Activated T-cell treated with anti-CD3 and anti-CD28 coated beads for 24 hours (primary cell): Measurements from ENCODE around the gene TXNRD1.
"Not testable (repeated sequence)": the region's sequence is repeated elsewhere in the genome, so short reads cannot be mapped to it uniquely, and the experiment has no call there.

Source experiments
- DNase-seq: peaks from one replicate; pipeline ENCODE4 v3.0.0-alpha.2; 2020; ENCODE audit warnings: low read depth

The TXNRD1 gene

GRCh38 chr12:104242546-104243206 lies 27.1 kb downstream of the TXNRD1 start:
- no peak for DNase-seq

DNA sequence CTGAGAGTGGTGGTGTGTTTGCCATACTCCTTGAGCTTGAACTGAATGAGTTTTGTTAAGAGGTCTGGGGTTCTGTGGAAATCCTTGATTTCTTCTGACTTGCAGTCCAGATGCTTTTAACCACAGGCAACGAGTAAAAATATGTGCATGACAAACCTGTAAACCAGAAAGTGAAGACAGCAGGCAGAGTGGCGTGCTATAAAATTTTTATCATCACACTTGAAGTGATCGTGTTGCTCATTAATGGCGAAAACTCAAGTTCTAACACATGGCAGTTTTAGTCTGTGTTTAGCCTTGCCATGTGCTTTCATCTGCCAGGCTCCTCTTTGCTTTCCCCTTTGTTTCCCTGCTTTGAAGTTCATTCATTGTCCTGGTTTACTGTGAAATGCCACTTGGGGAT lies 28.0 kb downstream of the TXNRD1 start:
- DNase-seq, result no peak

GRCh38 chr12:104243971-104244370 lies 28.4 kb downstream of the TXNRD1 start:
- DNase-seq, result no peak

GRCh38 chr12:104247698-104248097 lies 32.1 kb downstream of the TXNRD1 start:
- no peak for DNase-seq

GRCh38 chr12:104248444-104248843 lies 32.9 kb downstream of the TXNRD1 start:
- DNase-seq, result no peak

DNA sequence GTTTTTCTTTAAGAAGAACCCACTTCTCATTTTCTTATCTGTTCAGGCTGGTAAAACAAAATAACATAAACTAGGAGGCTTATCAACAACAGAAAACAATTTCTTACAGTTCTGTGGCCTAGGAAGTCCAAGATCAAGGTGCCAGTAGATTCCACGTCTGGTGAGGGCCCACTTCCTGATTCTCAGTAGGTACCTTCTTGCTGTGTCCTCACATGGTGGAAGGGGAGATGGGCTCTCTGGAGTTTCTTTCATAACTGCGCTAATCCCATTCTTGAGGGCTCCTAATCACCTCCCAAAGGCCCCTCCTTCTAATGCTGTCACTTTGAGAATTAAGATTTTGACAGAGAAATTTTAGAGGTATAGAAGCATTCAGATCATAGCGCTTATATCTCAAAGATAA lies 33.4 kb downstream of the TXNRD1 start:
- no peak for DNase-seq

DNA sequence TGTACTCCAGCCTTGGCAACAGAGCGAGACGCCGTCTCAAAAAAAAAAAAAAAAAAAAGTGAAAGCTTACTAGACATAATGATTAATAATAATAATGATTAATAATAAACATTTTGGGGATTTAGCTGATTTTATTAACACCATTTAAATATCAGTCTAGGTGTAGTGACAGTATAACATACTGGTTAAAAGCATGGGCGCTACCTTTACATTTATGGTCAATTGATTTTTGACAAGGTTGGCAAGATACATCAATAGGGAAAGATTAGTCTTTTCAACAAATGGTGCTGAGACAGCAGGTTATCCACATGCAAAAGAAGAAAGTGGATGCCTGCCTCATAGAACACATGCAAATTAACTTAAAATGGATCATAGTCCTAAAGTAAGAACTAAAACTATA lies 34.3 kb downstream of the TXNRD1 start:
- no peak for DNase-seq

- DNase-seq, result no peak
Measured at GRCh38 chr12:104250366-104251125, 35.0 kb downstream of the TXNRD1 start.

- no peak for DNase-seq
Measured at GRCh38 chr12:104257913-104258472, 42.4 kb downstream of the TXNRD1 start.

GRCh38 chr12:104258476-104259067 lies 43.0 kb downstream of the TXNRD1 start:
- no peak for DNase-seq

DNA sequence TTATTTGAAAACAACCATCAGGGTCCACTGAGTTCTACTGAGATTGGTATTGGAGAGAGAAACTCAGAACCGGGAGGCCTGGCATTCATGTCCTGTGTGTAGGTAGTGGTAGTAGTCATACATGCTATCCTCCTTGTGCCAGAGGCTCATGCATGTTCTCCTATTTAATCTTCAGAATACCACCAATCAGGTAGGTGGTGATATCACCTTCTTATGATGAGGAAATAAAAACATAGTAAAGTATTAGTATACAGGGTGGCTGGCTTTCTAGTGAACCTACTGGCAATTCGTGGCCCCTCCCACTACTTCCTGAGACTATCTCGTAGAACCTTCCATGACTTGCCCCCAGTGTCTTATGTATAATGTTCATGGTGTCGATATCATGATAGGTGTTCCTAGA lies 47.4 kb downstream of the TXNRD1 start:
- no peak for DNase-seq

DNA sequence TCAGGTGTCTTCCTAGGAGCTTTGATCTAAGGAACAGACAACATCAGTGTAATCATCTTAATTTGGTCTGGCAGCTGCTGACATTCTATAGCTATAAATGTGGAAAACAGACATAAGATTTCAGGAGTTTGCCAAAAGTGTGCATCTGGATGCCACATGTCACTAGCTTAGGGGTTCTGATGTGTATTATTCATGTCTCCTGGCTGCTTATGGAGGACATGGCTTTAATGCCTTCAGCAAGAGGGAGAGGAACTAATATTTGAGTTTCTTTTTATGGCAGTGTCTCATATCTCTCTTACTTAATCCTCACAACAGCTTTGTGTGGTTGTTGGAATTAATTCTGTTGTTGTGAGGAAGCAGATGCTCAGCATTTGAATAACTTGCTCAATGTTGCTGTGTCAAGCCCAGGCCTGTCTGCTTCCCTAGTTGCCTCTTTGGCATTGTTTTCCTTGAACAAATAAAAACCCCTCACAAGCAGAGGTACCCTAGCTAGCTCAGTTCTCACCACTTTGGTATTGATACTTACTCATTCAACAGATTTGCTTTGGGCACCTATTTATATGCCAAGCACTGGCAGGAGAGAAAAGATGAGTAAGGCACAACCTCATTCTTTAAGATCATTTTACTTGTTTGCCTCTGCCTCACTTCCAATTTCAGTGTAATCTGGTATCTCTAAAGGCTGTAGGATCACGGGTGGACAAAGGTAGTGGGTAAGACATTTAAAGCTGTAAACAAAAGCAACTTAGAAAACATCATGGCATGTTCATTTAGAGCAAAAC lies 48.2 kb downstream of the TXNRD1 start:
- no peak for DNase-seq

DNA sequence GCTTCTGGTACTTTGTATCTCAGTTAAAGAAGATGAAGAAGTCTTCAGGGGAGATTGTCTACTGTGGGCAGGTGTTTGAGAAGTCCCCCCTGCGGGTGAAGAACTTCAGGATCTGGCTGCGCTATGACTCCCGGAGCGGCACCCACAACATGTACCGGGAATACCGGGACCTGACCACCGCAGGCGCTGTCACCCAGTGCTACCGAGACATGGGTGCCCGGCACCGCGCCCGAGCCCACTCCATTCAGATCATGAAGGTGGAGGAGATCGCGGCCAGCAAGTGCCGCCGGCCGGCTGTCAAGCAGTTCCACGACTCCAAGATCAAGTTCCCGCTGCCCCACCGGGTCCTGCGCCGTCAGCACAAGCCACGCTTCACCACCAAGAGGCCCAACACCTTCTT lies 49.9 kb downstream of the TXNRD1 start:
- DNase-seq, result not testable (repeated sequence)

- no peak for DNase-seq
Measured at GRCh38 chr12:104272938-104273337, 57.4 kb downstream of the TXNRD1 start.

DNA sequence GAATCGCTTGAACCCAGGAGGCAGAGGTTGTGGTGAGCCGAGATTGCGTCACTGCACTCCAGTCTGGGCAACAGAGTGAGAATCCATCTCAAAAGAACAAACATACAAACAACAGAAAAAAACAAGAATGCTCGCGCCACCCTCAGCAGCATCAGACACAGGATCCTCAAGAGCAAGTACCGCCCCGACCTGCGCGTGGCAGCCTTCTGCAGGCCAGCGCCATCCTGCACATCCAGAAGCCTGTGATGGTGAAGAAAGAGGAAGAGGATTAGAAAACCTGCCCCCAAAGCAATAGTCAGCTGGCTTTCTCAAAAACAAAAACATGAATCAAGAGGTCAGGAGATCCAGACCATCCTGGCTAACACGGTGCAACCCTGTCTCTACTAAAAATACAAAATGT lies 57.9 kb downstream of the TXNRD1 start:
- DNase-seq, result no peak

DNA sequence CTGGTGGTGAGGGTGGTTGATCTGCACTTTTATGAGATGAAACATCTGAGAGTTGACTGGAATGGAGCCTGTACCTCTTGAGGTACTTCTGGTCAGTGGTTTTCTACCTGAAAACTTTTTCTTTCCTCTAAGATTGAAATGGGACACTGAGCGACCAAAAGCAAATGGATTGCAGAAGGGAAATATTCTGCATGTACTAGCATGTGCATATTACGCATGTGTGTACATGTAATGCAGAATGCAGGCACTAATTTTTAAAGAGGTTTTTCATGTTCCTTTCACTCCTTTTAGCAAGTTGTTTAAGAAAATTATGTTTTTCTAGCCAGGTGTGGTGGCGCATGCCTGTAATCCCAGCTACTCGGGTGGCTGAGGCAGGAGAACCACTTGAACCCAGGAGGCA lies 59.2 kb downstream of the TXNRD1 start:
- no peak for DNase-seq

- DNase-seq, result no peak
Measured at GRCh38 chr12:104275689-104276088, 60.1 kb downstream of the TXNRD1 start.

DNA sequence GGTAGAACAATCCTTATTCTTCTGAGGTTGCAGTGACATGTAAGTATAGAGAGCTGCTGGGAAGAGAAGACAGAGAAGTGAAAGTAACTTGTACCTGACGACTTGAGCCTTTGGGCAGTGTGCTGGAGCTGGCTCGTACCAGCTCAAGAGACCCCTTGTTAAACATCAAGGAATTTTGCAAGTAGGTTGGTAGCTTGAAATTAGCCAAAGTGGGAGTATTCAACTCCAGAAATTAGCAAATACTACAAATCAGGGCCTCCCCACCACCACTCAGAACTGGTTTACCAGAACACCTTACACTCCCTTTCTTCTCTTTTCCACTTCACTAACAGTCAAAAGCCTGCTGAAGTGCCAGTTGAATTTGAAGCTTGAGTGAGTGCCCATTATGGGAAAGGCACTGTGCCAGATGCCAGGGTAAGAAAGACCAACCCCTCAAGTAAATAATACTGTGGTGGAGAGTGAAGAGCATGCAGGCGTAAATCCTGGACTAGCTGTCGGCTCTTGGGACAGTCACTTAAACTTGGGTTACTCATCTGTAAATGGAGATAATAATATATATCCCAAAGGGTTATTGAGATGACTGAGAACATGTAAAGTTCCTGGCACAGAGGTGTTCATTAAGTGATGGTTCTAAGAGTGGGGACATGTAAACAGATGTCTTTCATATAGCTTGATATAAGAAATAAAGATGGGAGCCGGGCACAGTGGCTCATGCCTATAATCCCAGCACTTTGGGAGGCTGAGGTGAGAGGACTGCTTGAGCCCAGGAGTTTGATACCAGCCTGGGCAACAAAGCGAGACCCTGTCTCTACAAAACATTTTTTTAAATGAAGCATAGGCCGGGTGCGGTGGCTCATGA lies 60.9 kb downstream of the TXNRD1 start:
- DNase-seq, result no peak

GRCh38 chr12:104279164-104279563 lies 63.6 kb downstream of the TXNRD1 start:
- no peak for DNase-seq

DNA sequence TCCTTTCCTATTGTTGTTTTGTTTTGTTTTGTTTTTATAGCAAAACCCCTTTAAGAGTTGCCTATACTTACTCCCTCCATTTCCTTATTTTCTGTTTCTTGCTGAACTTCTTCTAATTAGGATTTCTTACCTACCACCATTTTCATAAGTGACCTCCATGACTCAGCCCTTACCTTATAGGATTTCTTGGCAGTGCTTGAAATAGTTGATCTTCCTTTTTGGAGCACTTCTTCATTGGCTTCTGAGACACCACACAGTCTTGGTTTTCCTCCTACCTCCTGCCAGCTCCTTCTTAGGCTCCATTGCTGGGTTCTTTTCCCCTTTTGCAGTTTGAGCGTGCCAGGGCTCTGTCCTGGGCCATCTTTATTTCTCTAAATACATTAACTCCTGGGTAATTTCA lies 64.5 kb downstream of the TXNRD1 start:
- DNase-seq, result no peak

- DNase-seq, result no peak
Measured at GRCh38 chr12:104280717-104281458, 65.3 kb downstream of the TXNRD1 start.
